DMS53 (cell line): ENCODE data around the gene WT1.

Experiments
- DNase-seq: peaks from one replicate; lab custom pipeline; 2025; lab: John Stamatoyannopoulos, UW

The WT1 gene

GRCh38 chr11:32421992-32422391 is 13.3 kb downstream of the WT1 start:
- no peak for DNase-seq

- DNase-seq = no peak
Observed at GRCh38 chr11:32420937-32421901, 14.1 kb downstream of the WT1 start.

- no peak for DNase-seq
Observed at GRCh38 chr11:32420139-32420538, 15.2 kb downstream of the WT1 start.

- DNase-seq = no peak
Observed at GRCh38 chr11:32418836-32419235, 16.5 kb downstream of the WT1 start.

- DNase-seq = no peak
Observed at GRCh38 chr11:32417806-32418205, 17.5 kb downstream of the WT1 start.

GRCh38 chr11:32416301-32416700 is 19.0 kb downstream of the WT1 start:
- DNase-seq = no peak

GRCh38 chr11:32414925-32415324 is 20.4 kb downstream of the WT1 start:
- no peak for DNase-seq

- DNase-seq = no peak
Observed at GRCh38 chr11:32411942-32412615, 23.3 kb downstream of the WT1 start.

- DNase-seq = no peak
Observed at GRCh38 chr11:32405592-32405991, 29.7 kb downstream of the WT1 start.

- no peak for DNase-seq
Observed at GRCh38 chr11:32402836-32403235, 32.5 kb downstream of the WT1 start.

GRCh38 chr11:32400670-32401369 is 34.5 kb downstream of the WT1 start:
- DNase-seq = no peak

GRCh38 chr11:32400196-32400595 is 35.1 kb downstream of the WT1 start:
- no peak for DNase-seq

GRCh38 chr11:32396991-32397390 is 38.3 kb downstream of the WT1 start:
- no peak for DNase-seq

GRCh38 chr11:32396331-32396730 is 39.0 kb downstream of the WT1 start:
- no peak for DNase-seq

GRCh38 chr11:32395127-32395526 is 40.2 kb downstream of the WT1 start:
- DNase-seq = no peak

- DNase-seq = no peak
Observed at GRCh38 chr11:32392840-32393239, 42.5 kb downstream of the WT1 start.

- no peak for DNase-seq
Observed at GRCh38 chr11:32391956-32392553, 43.3 kb downstream of the WT1 start.

GRCh38 chr11:32391479-32391878 is 43.9 kb downstream of the WT1 start:
- DNase-seq = no peak

GRCh38 chr11:32390712-32391111 is 44.6 kb downstream of the WT1 start:
- no peak for DNase-seq

GRCh38 chr11:32388871-32389770 is 46.2 kb downstream of the WT1 start:
- DNase-seq = no peak

- DNase-seq = no peak
Observed at GRCh38 chr11:32388365-32388764, 47.0 kb downstream of the WT1 start.
